ENCODE results near the gene IL32. TPM values are rescaled to one million over a fixed set of nuclear protein-coding genes. Genes with fewer than 3 reads are reported as not detected.

IL32 gene
- polyA plus RNA-seq, 3 donors: 0.53 to 8.0 (median 5.6) TPM

- H3K4me3 Mint-ChIP-seq: peak overlapping the region; percentile 88 to 96
- no peak for DNase-seq
- H3K27me3 Mint-ChIP-seq (ENCODE audit: low read depth in 3 of 3): peaks cover 15 to 20% (median 16%) of the 10 kb centered on the region in 3 donors
- Histone ChIP-seq H3K9ac (ENCODE audit: insufficient read depth, low read length, poor library complexity, severe bottlenecking) (peak overlapping the region; percentile 86), H3K27me3 (ENCODE audit: control insufficient read depth in 2 of 2, insufficient read depth in 2 of 2, low read length in 2 of 2) (peaks cover 0 to 9% of the 10 kb centered on the region in 2 donors), H2AFZ (ENCODE audit: insufficient read depth, low read depth, low read length, poor library complexity, severe bottlenecking) (peak overlapping the region; percentile 81), H3K36me3 (replicated peaks in 1 of 2; ENCODE audit: control insufficient read depth in 1 of 2, insufficient read depth in 2 of 2, low read length in 2 of 2) (peaks cover 19 to 21% of the 10 kb centered on the region in 2 donors), H3K4me3 (replicated peaks in 1 of 3; ENCODE audit: low read depth in 2 of 3, low read length in 3 of 3) (peak overlapping the region; percentile 44 to 91 (median 58)), H3K4me1 (ENCODE audit: control insufficient read depth in 1 of 2, insufficient read depth in 2 of 2, low read length in 2 of 2) (peaks cover 57 to 65% of the 10 kb centered on the region in 2 donors), H3K79me2 (ENCODE audit: insufficient read depth, low read length) (no peaks in the 10 kb centered on the region), H3K9me3 (replicated peaks in 1 of 2; ENCODE audit: control insufficient read depth in 1 of 2, insufficient read depth in 1 of 2, low read length in 2 of 2) (no peaks in the 10 kb centered on the region), H3K4me2 (replicated peaks; ENCODE audit: extremely low read depth, low read length, poor library complexity, severe bottlenecking) (peak overlapping the region; percentile 99), H4K20me1 (ENCODE audit: insufficient read depth, low read length) (peaks cover 69% of the 10 kb centered on the region), H3K27ac (ENCODE audit: low read depth in 1 of 2, low read length in 2 of 2) (peak overlapping the region; percentile 34 to 96)
- H3K4me1 Mint-ChIP-seq: peaks cover 56% of the 10 kb centered on the region
- TF ChIP-seq, protein P1, sequence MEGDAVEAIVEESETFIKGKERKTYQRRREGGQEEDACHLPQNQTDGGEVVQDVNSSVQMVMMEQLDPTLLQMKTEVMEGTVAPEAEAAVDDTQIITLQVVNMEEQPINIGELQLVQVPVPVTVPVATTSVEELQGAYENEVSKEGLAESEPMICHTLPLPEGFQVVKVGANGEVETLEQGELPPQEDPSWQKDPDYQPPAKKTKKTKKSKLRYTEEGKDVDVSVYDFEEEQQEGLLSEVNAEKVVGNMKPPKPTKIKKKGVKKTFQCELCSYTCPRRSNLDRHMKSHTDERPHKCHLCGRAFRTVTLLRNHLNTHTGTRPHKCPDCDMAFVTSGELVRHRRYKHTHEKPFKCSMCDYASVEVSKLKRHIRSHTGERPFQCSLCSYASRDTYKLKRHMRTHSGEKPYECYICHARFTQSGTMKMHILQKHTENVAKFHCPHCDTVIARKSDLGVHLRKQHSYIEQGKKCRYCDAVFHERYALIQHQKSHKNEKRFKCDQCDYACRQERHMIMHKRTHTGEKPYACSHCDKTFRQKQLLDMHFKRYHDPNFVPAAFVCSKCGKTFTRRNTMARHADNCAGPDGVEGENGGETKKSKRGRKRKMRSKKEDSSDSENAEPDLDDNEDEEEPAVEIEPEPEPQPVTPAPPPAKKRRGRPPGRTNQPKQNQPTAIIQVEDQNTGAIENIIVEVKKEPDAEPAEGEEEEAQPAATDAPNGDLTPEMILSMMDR (IDR thresholded peaks at IDR 0.05): no peak
- peak overlapping the region; percentile 87 to 99 (median 94) for H3K27ac Mint-ChIP-seq
- intact Hi-C loops (cut with micrococcal nuclease): loop anchor here (2.0 to 10.0 kb wide), 5 partner anchors 17 to 1249 kb away; partner anchors contain the start of genes ELOB (in 1 of the 2), PAQR4 (in 1 of the 2) and TFAP4 (in 1 of the 2)
- 29% methylated on average over 3 of the region's 6 CpGs for WGBS (ENCODE audit: insufficient coverage)
- peaks cover 0 to 8% (median 0%) of the 10 kb centered on the region in 7 donors for H3K9me3 Mint-ChIP-seq
- H3K36me3 Mint-ChIP-seq: peaks cover 18 to 24% of the 10 kb centered on the region in 2 donors
These were observed 42.1 kb upstream of the IL32 start for GRCh38 chr16:3023415-3023668.

DNA sequence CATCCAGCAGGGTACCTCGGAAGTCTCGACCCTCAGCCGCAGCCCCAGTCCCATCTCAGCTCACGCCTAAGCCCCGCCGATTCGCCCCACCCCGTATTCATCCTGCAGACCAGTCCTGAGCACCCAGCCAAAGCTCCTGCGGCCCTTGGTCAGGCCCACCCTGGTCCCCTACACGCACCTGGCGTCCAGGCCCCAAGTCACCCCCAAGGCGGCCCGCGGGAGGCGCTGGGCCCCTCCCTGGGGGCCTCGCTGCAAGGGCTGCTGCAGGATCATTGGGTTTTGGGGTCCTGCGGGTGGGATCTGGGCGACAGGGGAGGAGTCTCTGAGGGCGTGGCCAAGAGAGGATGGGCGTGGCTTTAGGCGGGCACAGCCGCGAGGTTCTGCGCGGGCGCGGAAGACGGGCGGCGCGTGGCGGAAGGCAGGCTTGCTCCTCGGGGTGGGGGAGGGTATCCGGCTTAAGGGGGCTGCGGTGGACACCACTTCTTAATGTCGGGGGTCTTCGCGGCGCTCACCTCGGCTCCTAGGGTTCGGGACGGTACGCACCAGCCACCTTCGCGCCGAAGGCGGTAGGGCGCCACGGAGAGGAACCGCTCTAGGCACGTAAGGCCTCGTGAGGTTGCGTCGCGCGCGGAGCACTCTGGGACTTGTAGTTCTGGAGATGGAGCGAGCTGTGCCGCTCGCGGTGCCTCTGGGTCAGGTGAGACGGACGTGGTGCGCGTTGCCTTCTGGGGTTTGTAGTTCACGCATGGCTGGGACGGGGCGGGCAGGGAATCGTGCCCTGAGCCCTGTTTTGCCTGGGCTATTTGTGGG lies 41.6 kb upstream of the IL32 start, which contains the start of the genes HCFC1R1 and THOC6:
HCFC1R1 (minus strand) TSS at position 274 of the 810 bp plus-strand sequence; CDS start at position 273, 1 bp downstream.
THOC6 (plus strand) TSS at position 367 of the 810 bp plus-strand sequence; CDS start at position 659, 292 bp downstream.
- Mint-ChIP-seq H3K36me3 (peaks cover 19 to 24% of the 10 kb centered on the region in 2 donors), H3K27ac (peak within 1 kb of the TSS; percentile 87 to 99 (median 95)), H3K4me1 (peaks cover 54% of the 10 kb centered on the region), H3K27me3 (ENCODE audit: low read depth in 3 of 3) (peaks cover 15 to 20% (median 16%) of the 10 kb centered on the region in 3 donors), H3K4me3 (peak within 1 kb of the TSS; percentile 88 to 96), H3K9me3 (peaks cover 0 to 10% (median 1%) of the 10 kb centered on the region in 7 donors)
- peaks cover 19 to 21% of the 10 kb centered on the region in 2 donors for H3K36me3 ChIP-seq (replicated peaks in 1 of 2; ENCODE audit: control insufficient read depth in 1 of 2, insufficient read depth in 2 of 2, low read length in 2 of 2)
- peak within 1 kb of the TSS; percentile 44 to 91 (median 58) for H3K4me3 ChIP-seq (replicated peaks in 1 of 3; ENCODE audit: low read depth in 2 of 3, low read length in 3 of 3)
- H3K27me3 ChIP-seq (ENCODE audit: control insufficient read depth in 2 of 2, insufficient read depth in 2 of 2, low read length in 2 of 2): peaks cover 3 to 9% of the 10 kb centered on the region in 2 donors
- peak within 1 kb of the TSS; percentile 81 for H2AFZ ChIP-seq (ENCODE audit: insufficient read depth, low read depth, low read length, poor library complexity, severe bottlenecking)
- H3K79me2 ChIP-seq (ENCODE audit: insufficient read depth, low read length): no peaks in the 10 kb centered on the region
- TF ChIP-seq, protein P1 (IDR thresholded peaks at IDR 0.05): no peak
- H3K9ac ChIP-seq (ENCODE audit: insufficient read depth, low read length, poor library complexity, severe bottlenecking): peak within 1 kb of the TSS; percentile 86
- intact Hi-C loops (cut with micrococcal nuclease): loop anchor here (2.0 to 10.0 kb wide), 5 partner anchors 17 to 1248 kb away; partner anchors contain the start of genes ELOB (in 1 of the 2), PAQR4 (in 1 of the 2) and TFAP4 (in 1 of the 2)
- peaks cover 61 to 68% of the 10 kb centered on the region in 2 donors for H3K4me1 ChIP-seq (ENCODE audit: control insufficient read depth in 1 of 2, insufficient read depth in 2 of 2, low read length in 2 of 2)
- no peaks in the 10 kb centered on the region for H3K9me3 ChIP-seq (replicated peaks in 1 of 2; ENCODE audit: control insufficient read depth in 1 of 2, insufficient read depth in 1 of 2, low read length in 2 of 2)
- WGBS (ENCODE audit: insufficient coverage): under 1% methylated on average over 69 of the region's 69 CpGs
- DNase-seq: peak; percentile 95 to 96 (median 96)
- H3K27ac ChIP-seq (ENCODE audit: low read depth in 1 of 2, low read length in 2 of 2): peak within 1 kb of the TSS; percentile 34 to 96
- H3K4me2 ChIP-seq (replicated peaks; ENCODE audit: extremely low read depth, low read length, poor library complexity, severe bottlenecking): peak within 1 kb of the TSS; percentile 99
- peaks cover 74% of the 10 kb centered on the region for H4K20me1 ChIP-seq (ENCODE audit: insufficient read depth, low read length)
